Effector memory CD4-positive, alpha-beta T cell (primary cell): ENCODE measurements around the gene PDSS2.

ENCODE experiments used
- DNase-seq, 3 donors: peaks; one replicate each; pipeline ENCODE4 v3.0.0-alpha.2; 2020
- H3K27ac ChIP-seq: 2 replicates; pipeline ENCODE4 v1.7.0; 2013; ENCODE audit warnings: mild to moderate bottlenecking, low read length, moderate library complexity; ENCODE audit not compliant: insufficient read depth, poor library complexity, severe bottlenecking
- H3K27me3 ChIP-seq: replicated peaks from 2 replicates; pipeline ENCODE4 v1.7.0; 2013; ENCODE audit warnings: mild to moderate bottlenecking, low read length; ENCODE audit not compliant: insufficient read depth, control insufficient read depth, poor library complexity, severe bottlenecking
- H3K36me3 ChIP-seq: 2 replicates; pipeline ENCODE4 v1.7.0; 2013; ENCODE audit warnings: mild to moderate bottlenecking, low read length, moderate library complexity; ENCODE audit not compliant: control insufficient read depth, insufficient read depth
- H3K4me1 ChIP-seq: 2 replicates; pipeline ENCODE4 v1.7.0; 2013; ENCODE audit warnings: low read length, mild to moderate bottlenecking; ENCODE audit not compliant: control insufficient read depth, insufficient read depth, poor library complexity, severe bottlenecking
- H3K4me3 ChIP-seq: 2 replicates; pipeline ENCODE4 v1.7.0; 2013; ENCODE audit warnings: low read length, low read depth, mild to moderate bottlenecking; ENCODE audit not compliant: insufficient read depth, poor library complexity, severe bottlenecking
- H3K9me3 ChIP-seq: 2 replicates; pipeline ENCODE4 v1.7.0; 2013; ENCODE audit warnings: mild to moderate bottlenecking, low read length, moderate library complexity; ENCODE audit not compliant: control insufficient read depth

PDSS2 gene

DNA sequence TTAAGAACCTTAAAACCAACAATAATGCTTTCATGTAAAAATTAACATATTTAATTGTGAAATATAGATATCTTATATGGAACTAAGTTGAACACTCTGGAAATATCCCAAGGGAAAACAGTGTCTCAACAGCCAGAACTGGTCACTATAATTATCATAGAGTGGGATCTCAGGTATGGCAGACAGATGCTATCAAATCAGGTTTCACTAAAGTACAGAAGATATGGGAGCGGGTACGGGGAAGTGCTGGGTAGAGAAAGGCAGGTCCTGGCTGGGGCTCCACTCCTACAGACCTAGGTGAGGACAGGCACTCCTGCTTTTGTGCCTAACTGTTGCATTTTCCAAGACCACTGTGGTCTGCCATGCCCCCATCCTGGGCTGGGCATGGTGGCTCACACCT is 215.9 kb downstream of the PDSS2 start:
- Histone ChIP-seq H3K9me3 (no peaks in the 10 kb centered on the region), H3K4me1 (no peaks in the 10 kb centered on the region), H3K36me3 (no peaks in the 10 kb centered on the region), H3K27me3 (no peaks in the 10 kb centered on the region), H3K4me3 (no peak overlapping the region), H3K27ac (no peak overlapping the region)
- no peak for DNase-seq

- H3K27me3 ChIP-seq = no peaks in the 10 kb centered on the region
- DNase-seq = no peak
- H3K27ac ChIP-seq = no peak overlapping the region
Observed at GRCh38 chr6:107237992-107238660, 221.2 kb downstream of the PDSS2 start.

DNA sequence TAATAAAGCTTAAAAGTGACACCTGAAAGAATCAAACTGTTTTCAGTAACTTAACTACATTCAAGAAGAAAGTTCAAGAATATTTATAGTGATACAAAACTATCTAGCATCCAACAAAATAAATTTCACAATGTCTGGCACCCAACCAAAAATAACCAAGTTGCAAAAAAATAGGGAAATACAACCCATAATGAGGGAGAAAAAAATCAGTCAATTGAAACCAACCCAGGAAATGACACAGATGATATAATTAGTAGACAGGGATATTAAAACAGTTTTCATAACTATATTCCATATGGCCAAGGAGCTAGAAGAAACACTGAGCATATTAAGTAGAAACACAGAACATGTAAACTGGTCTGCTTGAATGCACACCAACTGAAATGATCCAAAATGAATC is 223.9 kb downstream of the PDSS2 start:
- Histone ChIP-seq H3K4me1 (no peaks in the 10 kb centered on the region), H3K4me3 (no peak overlapping the region), H3K27ac (no peak overlapping the region), H3K9me3 (no peaks in the 10 kb centered on the region), H3K27me3 (no peaks in the 10 kb centered on the region), H3K36me3 (peaks cover 7% of the 10 kb centered on the region)
- no peak for DNase-seq

More at GRCh38 chr6:107237992-107238660, 221.2 kb downstream of the PDSS2 start:
- no peaks in the 10 kb centered on the region for H3K9me3 ChIP-seq
- no peaks in the 10 kb centered on the region for H3K4me1 ChIP-seq
- H3K4me3 ChIP-seq = no peak overlapping the region
- H3K36me3 ChIP-seq = peaks cover 7% of the 10 kb centered on the region

DNA sequence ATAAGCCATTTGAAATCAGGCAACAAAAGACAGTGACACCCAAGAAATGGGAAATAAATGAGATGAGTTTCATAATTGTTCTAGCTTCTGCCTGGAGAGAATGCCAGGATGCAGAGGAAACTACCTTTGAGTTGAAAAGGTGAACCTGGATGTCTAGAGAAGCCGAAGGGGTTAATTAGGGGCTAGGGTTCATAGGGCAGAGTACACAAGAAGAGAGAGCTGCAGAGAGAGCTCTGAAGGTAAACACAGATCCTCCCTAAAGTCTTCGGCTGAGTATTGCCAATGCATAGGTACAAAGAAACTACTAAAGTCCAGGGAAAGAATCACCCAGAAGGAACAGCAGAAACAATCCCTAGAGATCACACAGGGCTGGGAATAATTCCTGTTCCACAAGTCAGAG is 224.4 kb downstream of the PDSS2 start:
- H3K9me3 ChIP-seq = no peaks in the 10 kb centered on the region
- H3K4me1 ChIP-seq = no peaks in the 10 kb centered on the region
- H3K36me3 ChIP-seq = peaks cover 7% of the 10 kb centered on the region
- DNase-seq = no peak
- H3K27me3 ChIP-seq = no peaks in the 10 kb centered on the region
- H3K4me3 ChIP-seq = no peak overlapping the region
- no peak overlapping the region for H3K27ac ChIP-seq

GRCh38 chr6:107231243-107231642 is 228.1 kb downstream of the PDSS2 start:
- no peak for DNase-seq
- Histone ChIP-seq H3K9me3 (no peaks in the 10 kb centered on the region), H3K36me3 (no peaks in the 10 kb centered on the region), H3K4me1 (no peaks in the 10 kb centered on the region), H3K4me3 (no peak overlapping the region), H3K27ac (no peak overlapping the region), H3K27me3 (no peaks in the 10 kb centered on the region)

DNA sequence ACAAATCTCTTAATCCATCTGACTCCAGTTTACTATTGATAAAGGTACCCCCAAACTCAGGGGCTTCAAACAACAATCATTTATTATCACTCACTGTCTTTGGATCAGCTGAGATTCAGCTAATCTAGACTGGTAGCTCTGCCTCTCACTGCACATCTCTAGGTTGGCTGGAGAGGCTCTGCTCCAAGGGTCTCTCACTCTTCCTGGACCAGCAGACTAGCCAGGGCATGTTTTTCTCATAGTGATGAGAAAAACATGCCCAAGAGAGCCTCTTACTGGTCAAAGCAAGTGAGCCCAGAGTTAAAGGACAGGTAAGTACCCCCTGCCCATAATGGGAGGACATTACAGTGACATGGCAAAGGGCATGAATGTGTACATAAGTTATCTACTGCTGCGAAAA is 228.9 kb downstream of the PDSS2 start:
- Histone ChIP-seq H3K27ac (no peak overlapping the region), H3K27me3 (no peaks in the 10 kb centered on the region), H3K4me1 (no peaks in the 10 kb centered on the region), H3K36me3 (no peaks in the 10 kb centered on the region), H3K9me3 (no peaks in the 10 kb centered on the region), H3K4me3 (no peak overlapping the region)
- DNase-seq = no peak

DNA sequence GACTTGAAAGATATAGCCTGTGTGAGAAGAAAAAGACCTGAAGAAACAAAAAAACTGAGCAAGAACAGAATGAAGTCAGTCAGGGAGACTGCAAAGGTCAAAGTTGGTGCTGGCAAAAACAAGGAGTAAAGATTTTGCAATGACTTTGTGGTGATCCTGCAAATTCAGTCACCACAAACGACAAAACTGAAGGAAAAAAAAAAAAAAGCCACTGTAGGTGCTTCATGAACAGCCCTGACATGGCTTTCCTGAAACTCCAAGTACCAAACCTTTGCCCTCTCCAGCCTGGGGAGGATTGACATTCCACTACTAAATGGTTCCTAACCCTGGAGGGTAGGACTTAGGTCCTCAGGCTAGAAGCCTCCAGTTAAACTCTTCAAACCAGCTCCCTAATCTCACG is 229.3 kb downstream of the PDSS2 start:
- H3K9me3 ChIP-seq = no peaks in the 10 kb centered on the region
- no peaks in the 10 kb centered on the region for H3K36me3 ChIP-seq
- no peak overlapping the region for H3K27ac ChIP-seq
- no peak for DNase-seq
- no peaks in the 10 kb centered on the region for H3K27me3 ChIP-seq
- no peak overlapping the region for H3K4me3 ChIP-seq
- H3K4me1 ChIP-seq = no peaks in the 10 kb centered on the region

GRCh38 chr6:107228754-107229153 is 230.6 kb downstream of the PDSS2 start:
- Histone ChIP-seq H3K4me1 (no peaks in the 10 kb centered on the region), H3K36me3 (no peaks in the 10 kb centered on the region), H3K27me3 (no peaks in the 10 kb centered on the region), H3K4me3 (no peak overlapping the region), H3K27ac (no peak overlapping the region), H3K9me3 (no peaks in the 10 kb centered on the region)
- no peak for DNase-seq

- Histone ChIP-seq H3K27me3 (no peaks in the 10 kb centered on the region), H3K4me3 (no peak overlapping the region), H3K36me3 (no peaks in the 10 kb centered on the region), H3K27ac (no peak overlapping the region), H3K4me1 (no peaks in the 10 kb centered on the region), H3K9me3 (no peaks in the 10 kb centered on the region)
- no peak for DNase-seq
Observed at GRCh38 chr6:107221519-107221918, 237.8 kb downstream of the PDSS2 start.

DNA sequence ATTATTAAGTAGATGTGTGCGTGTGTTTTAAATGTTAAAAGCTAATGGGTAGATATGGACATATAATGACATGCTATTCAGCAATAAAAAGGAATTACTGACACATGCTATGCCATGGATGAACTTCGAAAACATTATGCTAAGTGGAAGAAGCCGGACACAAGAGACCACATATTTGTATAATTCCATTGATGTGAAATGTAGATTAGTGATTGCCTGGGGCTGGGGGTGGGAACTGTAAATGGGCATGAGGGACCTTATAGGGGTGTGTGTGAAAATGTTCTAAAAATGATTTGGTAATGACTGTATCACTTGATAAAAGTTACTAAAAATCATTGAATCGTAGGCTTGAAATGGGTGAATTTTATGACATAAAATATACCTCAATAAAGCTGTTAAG is 239.5 kb downstream of the PDSS2 start:
- H3K9me3 ChIP-seq = no peaks in the 10 kb centered on the region
- H3K27me3 ChIP-seq = no peaks in the 10 kb centered on the region
- H3K36me3 ChIP-seq = no peaks in the 10 kb centered on the region
- H3K4me3 ChIP-seq = no peak overlapping the region
- no peaks in the 10 kb centered on the region for H3K4me1 ChIP-seq
- no peak overlapping the region for H3K27ac ChIP-seq
- DNase-seq = no peak
